Endothelial cell of umbilical vein (primary cell): ENCODE results near the gene MFGE8. TPM values are rescaled to one million over a fixed set of nuclear protein-coding genes. Genes with fewer than 3 reads are reported as not detected.

ENCODE experiments used
- BruUV-seq: library from RNA; stranded (reverse); fragments of 400-500 nt; replicated peaks from 2 replicates; lab custom pipeline; 2021; lab: Mats Ljungman, UMichigan
- CTCF ChIA-PET: fragments of 300-600, 350-600 bp; sonication (Branson Sonifier 250); formaldehyde crosslinking; loops from one replicate; lab custom pipeline; 2021; ENCODE audit warnings: antibody characterized with exemption, inconsistent platforms; lab: Charles Lee
- POLR2A ChIA-PET: fragments of 300-600, 350-600 bp; sonication (Branson Sonifier 250); formaldehyde crosslinking; loops from one replicate; lab custom pipeline; 2021; ENCODE audit warnings: antibody characterized with exemption, inconsistent platforms; lab: Charles Lee
- DNase-seq: peaks from one replicate; pipeline ENCODE4 v3.0.0-alpha.2; 2011; ENCODE audit warnings: low read depth, low spot score
- FAIRE-seq: peaks from 2 replicates; lab custom pipeline; 2011; peaks lifted over from hg19 to GRCh38; lab: Jason Lieb, UNC
- H2AFZ ChIP-seq: 2 replicates; pipeline ENCODE4 v1.6.0; 2012; ENCODE audit warnings: low read depth, low read length, control low read depth, inconsistent platforms
- H3K27ac ChIP-seq: 2 replicates; pipeline ENCODE4 v1.5.1; 2011; ENCODE audit warnings: low read depth, mild to moderate bottlenecking, control low read depth, low read length, moderate library complexity; ENCODE audit not compliant: insufficient read depth
- H3K27me3 ChIP-seq, 2 experiments: 2 replicates each; pipeline versions ENCODE4 v1.6.0 to v1.6.1; 2011; ENCODE audit warnings: low read length in 2 of 2, mixed read lengths in 1 of 2; ENCODE audit not compliant: control insufficient read depth in 2 of 2, insufficient read depth in 2 of 2
- H3K36me3 ChIP-seq, 2 experiments: 2 replicates in 1 of 2; 3 replicates in 1 of 2; pipeline ENCODE4 v1.5.1; 2011; ENCODE audit warnings: low read length in 2 of 2, mild to moderate bottlenecking in 1 of 2, moderate library complexity in 1 of 2; ENCODE audit not compliant: control insufficient read depth in 2 of 2, insufficient read depth in 2 of 2; ENCODE audit errors: extremely low read depth in 1 of 2
- H3K4me1 ChIP-seq: 3 replicates; pipeline ENCODE4 v1.5.1; 2011; ENCODE audit warnings: mild to moderate bottlenecking, low read length; ENCODE audit not compliant: control insufficient read depth, insufficient read depth; ENCODE audit errors: extremely low read depth
- H3K4me2 ChIP-seq: 2 replicates; pipeline ENCODE4 v1.6.1; 2011; ENCODE audit warnings: low read length, control low read depth, mixed read lengths; ENCODE audit not compliant: insufficient read depth
- H3K4me3 ChIP-seq, 3 experiments: fragments of 200-600 bp in 1 of 3; sonication (generic), shearing (Covaris generic) in 1 of 3; replicated peaks in 1 of 3; 2 replicates each; pipeline ENCODE4 v1.5.1; 2011 to 2016; ENCODE audit warnings: control low read depth in 3 of 3, low read length in 3 of 3, mild to moderate bottlenecking in 2 of 3, inconsistent platforms in 1 of 3, low read depth in 1 of 3, moderate library complexity in 1 of 3; ENCODE audit not compliant: insufficient read depth in 1 of 3
- H3K79me2 ChIP-seq: 2 replicates; pipeline ENCODE4 v1.6.0; 2012; ENCODE audit warnings: low read length, inconsistent platforms; ENCODE audit not compliant: control insufficient read depth, insufficient read depth
- H3K9ac ChIP-seq: replicated peaks from 2 replicates; pipeline ENCODE3; 2011; ENCODE audit warnings: low read length, control low read depth; ENCODE audit not compliant: insufficient read depth; ENCODE audit errors: extremely low read depth
- H3K9me1 ChIP-seq: replicated peaks from 3 replicates; pipeline ENCODE4 v1.6.0; 2011; ENCODE audit warnings: mild to moderate bottlenecking, low read length; ENCODE audit not compliant: control insufficient read depth, insufficient read depth; ENCODE audit errors: extremely low read depth
- H3K9me3 ChIP-seq: replicated peaks from 2 replicates; pipeline ENCODE4 v1.5.1; 2012; ENCODE audit warnings: low read length, inconsistent platforms; ENCODE audit not compliant: control insufficient read depth, insufficient read depth
- H4K20me1 ChIP-seq: replicated peaks from 2 replicates; pipeline ENCODE3; 2011; ENCODE audit warnings: mild to moderate bottlenecking, low read length; ENCODE audit not compliant: control insufficient read depth, insufficient read depth; ENCODE audit errors: extremely low read depth
- EZH2 ChIP-seq: IDR thresholded peaks from 2 replicates; pipeline ENCODE4 v1.6.1; 2012; ENCODE audit warnings: borderline replicate concordance, low read depth, mild to moderate bottlenecking, moderate library complexity, low read length, inconsistent platforms; ENCODE audit not compliant: severe bottlenecking
- FOS ChIP-seq: IDR thresholded peaks from 2 replicates; pipeline ENCODE4 v1.6.1; 2011; ENCODE audit warnings: mild to moderate bottlenecking, low read length, moderate library complexity, borderline replicate concordance; ENCODE audit not compliant: insufficient read depth
- GATA2 ChIP-seq: IDR thresholded peaks from 2 replicates; pipeline ENCODE4 v1.7.0; 2011; ENCODE audit warnings: low read depth, mild to moderate bottlenecking, moderate library complexity, mixed read lengths, low read length; ENCODE audit not compliant: insufficient read length, insufficient read depth
- JUN ChIP-seq: IDR thresholded peaks from 2 replicates; pipeline ENCODE4 v1.6.1; 2011; ENCODE audit warnings: borderline replicate concordance, low read depth; ENCODE audit not compliant: insufficient read length, insufficient read depth
- MYC ChIP-seq: IDR thresholded peaks from one replicate; pipeline ENCODE4 v1.6.1; 2011; ENCODE audit warnings: mild to moderate bottlenecking, low read depth, low read length
- POLR2A ChIP-seq: IDR thresholded peaks from 2 replicates; pipeline ENCODE4 v1.6.1; 2012; ENCODE audit warnings: low read depth, mild to moderate bottlenecking, control low read depth, low read length
- dilution Hi-C: fragments of 300-500 bp; cut with MboI; formaldehyde crosslinking; loops from one replicate; pipeline ENCODE4 v1.15.0; 2019; ENCODE audit warnings: low sequenced_read_pairs; ENCODE audit not compliant: extremely low pct_ligation_motif_present
- intact Hi-C: fragments of 100-400 bp; cut with micrococcal nuclease; formaldehyde crosslinking; loops from one replicate; pipeline ENCODE4 v1.10.0; 2022
- polyA plus RNA-seq, 4 experiments: library from polyadenylated mRNA; depleted of rRNA in 3 of 4; stranded (reverse) in 3 of 4; unstranded in 1 of 4; fragments of >200 nt; gene quantifications; 2 replicates each; pipeline versions ENCODE4 v1.2.1 to v1.2.3, GENCODE V29; 2011 to 2012; ENCODE audit warnings: missing spikeins in 1 of 4
- total RNA-seq: library from RNA; stranded (reverse); gene quantifications from 2 replicates; pipeline ENCODE4 v1.2.3, GENCODE V29; 2021
- TF ChIP-seq, protein P1 (sequence below): IDR thresholded peaks from 2 replicates; pipeline ENCODE4 v1.6.1; 2011; ENCODE audit not compliant: insufficient read depth, insufficient read length

The MFGE8 gene
- total and polyA plus RNA-seq, 2 donors (not counting 3 experiments of a cell fraction or from before 2014, with no cell fraction given) = 108 to 117 TPM

DNA sequence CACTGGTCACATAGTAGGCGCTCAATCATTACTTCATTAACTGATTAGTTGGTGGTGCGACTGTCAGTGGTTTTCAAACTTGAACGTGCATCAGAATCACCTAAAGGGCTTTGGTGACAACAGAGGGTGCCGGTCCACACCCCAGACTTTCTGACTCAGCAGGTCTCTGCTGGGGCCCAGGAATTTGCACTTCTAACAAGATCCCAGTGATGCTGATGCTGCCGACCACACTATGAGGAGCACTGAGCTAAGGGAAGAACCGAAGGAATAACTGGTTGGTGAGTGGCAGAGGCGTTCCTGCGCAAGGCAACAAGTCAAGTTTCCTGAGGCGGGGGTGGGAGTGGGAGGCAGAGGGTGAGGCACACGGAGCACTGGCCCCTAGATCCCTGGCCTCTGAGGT, 36.6 kb downstream of the MFGE8 start:
- Histone ChIP-seq H3K36me3 (peaks cover 0 to 32% of the 10 kb centered on the region in 2 experiments), H3K27me3 (no peaks in the 10 kb centered on the region), H3K9me3 (no peaks in the 10 kb centered on the region), H3K27ac (no peak overlapping the region), H3K79me2 (no peaks in the 10 kb centered on the region), H3K4me3 (no peak overlapping the region), H2AFZ (no peak overlapping the region), H3K4me2 (no peak overlapping the region), H4K20me1 (no peaks in the 10 kb centered on the region), H3K9me1 (no peaks in the 10 kb centered on the region), H3K9ac (no peak overlapping the region), H3K4me1 (no peaks in the 10 kb centered on the region)
- ChIA-PET POLR2A (no interaction called here), CTCF (interaction anchor here (0.5 kb wide), 1 partner anchor 105 kb away, joined by 3 read pairs; no protein-coding TSS in a partner anchor)
- intact Hi-C loops (no loop called here), dilution Hi-C loops (no loop called here)
- FAIRE-seq = no peak
- BruUV-seq = no TSS peak
- TF ChIP-seq MYC = no peak
- no peak for TF ChIP-seq JUN
- TF ChIP-seq GATA2 = no peak
- no peak for TF ChIP-seq EZH2
- no peak for TF ChIP-seq POLR2A
- no peak for DNase-seq

DNA sequence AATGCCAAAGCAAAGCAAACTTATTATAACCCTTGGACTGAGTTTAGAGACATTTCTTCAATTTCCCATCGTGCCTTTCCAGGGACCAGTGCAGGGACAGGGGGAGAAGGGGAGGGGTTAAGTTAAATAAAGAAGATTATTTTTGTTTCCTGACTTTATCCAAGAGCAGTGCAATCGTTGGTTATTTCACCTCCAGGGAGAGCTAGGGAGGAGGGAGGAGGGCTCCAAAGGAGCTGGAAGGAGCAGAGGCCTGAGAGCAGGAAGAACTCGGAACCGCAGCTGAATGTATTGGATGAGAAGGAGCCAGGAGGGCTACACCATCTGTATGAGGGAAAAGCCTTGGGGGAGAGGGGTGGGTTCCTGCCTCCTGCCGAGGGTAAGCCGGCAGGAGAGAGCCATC, 38.5 kb downstream of the MFGE8 start:
- Histone ChIP-seq H3K9me3 (no peaks in the 10 kb centered on the region), H3K4me1 (no peaks in the 10 kb centered on the region), H2AFZ (no peak overlapping the region), H3K27ac (no peak overlapping the region), H4K20me1 (no peaks in the 10 kb centered on the region), H3K9ac (no peak overlapping the region), H3K9me1 (no peaks in the 10 kb centered on the region), H3K4me2 (no peak overlapping the region), H3K27me3 (no peaks in the 10 kb centered on the region), H3K4me3 (no peak overlapping the region), H3K79me2 (no peaks in the 10 kb centered on the region), H3K36me3 (peaks cover 0 to 21% of the 10 kb centered on the region in 2 experiments)
- DNase-seq = no peak
- dilution Hi-C loops (no loop called here), intact Hi-C loops (no loop called here)
- BruUV-seq = no TSS peak
- ChIA-PET POLR2A (no interaction called here), CTCF (no interaction called here)
- no peak for FAIRE-seq
- TF ChIP-seq FOS (no peak), POLR2A (no peak)
- TF ChIP-seq, protein P1, sequence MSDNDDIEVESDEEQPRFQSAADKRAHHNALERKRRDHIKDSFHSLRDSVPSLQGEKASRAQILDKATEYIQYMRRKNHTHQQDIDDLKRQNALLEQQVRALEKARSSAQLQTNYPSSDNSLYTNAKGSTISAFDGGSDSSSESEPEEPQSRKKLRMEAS = no peak
